ENCODE data around the gene SUFU.
A peak's percentile ranks its signal among the peaks of the same experiment; 100 is the strongest.

The SUFU gene

DNA sequence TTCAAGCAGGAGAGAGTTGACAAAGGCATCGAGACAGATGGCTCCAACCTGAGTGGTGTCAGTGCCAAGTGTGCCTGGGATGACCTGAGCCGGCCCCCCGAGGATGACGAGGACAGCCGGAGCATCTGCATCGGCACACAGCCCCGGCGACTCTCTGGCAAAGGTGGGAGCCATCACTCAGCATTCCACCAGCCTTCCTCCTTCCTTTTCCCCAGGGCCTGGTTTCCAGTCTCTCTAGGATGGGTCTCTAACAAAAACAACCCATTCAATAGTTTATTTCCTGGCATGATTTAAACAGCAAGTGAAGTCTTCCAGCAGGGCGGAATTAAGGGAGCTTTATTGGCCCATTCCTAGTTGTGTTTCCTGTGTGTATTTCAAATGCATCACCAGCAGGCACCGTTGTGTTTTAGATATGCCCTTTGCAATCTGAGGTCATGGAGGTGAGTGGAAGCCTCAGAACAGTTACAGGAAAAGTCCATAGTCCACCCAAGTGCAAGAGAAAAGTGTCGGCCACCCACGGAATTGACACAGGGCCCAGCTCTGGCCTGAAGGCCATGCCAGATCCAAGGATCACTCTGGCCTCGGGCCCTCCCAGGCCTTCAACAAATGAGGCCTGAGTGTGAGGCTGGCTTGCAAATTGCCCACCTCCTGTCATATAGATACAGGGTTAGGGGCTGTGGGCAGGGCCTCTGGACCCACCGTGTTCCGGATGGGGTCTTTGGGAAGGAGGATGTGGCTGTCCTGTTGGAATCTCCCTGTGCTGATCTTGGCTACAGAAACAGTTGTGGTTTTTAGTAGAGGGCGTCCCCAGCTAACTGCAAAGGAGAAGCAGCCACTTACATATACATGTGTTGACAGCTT lies 93.6 kb downstream of the SUFU start:
- DNase-seq (ENCODE audit: low read depth) = no peak

DNA sequence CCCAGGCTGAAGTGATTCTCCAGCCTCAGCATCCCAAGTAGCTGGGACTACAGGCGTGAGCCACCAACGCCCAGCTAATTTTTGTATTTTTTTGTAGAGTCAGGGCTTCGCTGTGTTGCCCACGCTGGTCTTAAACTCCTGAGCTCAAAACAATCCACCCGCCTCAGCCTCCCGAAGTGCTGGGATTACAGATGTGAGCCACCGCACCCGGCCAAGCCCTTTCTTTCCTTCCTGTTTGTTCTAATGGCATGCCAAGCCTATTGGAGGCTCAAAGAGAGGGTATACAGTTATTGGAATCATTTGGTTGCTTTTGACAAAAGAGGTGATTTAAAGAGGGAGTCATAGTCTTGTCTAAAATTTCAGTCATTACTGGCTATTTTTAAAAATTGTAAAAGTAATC lies 94.5 kb downstream of the SUFU start:
- no peak for DNase-seq (ENCODE audit: low read depth)

DNA sequence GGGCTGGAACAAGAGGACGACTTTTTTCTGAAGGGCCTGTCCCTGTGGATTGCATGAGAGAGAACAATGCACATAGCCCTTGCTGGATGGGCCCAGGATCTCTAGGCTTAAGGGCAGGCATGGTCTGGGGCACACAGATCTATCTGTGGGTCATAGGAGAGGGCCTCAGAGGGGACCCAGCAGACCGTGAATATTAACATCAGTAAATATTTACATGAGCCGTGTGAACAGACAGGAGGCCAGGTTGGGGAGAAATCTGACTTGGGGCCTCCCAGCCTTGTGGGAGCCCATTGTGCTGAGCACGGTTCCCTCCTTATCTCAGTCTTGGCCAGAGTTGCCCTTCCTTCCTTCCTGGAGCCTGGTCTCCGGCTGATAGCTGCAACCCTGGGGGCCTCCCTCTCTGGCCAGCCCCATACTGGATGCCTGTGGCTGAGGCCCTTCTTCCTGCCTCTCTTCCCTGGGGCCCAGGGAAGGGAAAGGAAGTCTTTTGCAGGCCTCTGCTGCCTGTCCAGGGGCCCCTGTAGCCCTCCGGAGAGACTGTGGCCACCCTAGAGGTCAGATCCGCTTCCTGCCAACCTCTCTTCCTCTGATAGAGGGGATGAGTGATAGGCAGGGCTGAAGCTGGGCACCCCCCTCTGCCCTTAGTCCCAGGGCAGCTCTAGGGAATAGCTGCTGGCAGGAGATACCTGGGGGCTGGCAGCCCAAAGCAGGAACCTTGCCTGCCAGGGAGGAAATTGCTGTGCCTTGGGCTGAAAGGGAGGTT lies 96.0 kb downstream of the SUFU start:
- DNase-seq (ENCODE audit: low read depth) = peak; percentile 34

DNA sequence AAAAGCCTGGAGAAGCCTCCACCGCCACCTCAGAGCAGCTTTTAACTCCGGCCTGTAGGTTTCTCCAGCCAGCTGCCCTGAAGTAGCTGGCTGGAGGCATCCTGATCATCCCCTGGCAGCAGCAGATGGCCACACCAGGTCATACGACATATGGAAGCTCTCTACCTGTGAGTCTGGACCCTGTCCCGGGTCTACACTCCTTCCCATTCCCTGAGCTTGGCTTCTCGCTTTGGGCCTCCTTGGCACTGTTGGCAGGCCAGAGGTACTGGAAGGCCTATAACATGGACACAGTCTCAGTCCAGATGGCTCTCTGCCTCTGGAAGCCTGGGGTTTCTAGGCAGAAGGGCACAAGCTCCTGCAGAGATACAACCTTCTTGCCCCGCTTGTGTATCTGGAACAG lies 97.0 kb downstream of the SUFU start:
- DNase-seq (ENCODE audit: low read depth) = no peak

DNA sequence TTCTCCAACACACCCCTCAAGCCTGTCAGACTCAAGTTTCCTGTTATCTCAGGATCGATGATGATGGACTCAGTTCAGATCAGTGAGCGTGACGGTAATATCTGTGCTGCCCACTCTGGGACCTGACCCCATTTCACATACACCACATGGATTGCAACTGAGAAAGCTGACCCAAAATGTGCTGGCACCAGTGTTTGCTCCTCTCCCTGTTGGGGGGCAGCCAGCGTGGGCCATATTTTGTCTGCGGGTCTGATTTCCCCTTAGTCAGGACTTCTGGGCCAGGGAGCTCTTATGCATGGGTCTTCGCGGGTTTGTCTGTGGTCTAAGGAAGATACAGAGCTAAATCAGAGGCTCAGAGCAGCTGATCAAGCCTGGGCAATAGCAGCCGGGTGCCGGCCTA lies 97.9 kb downstream of the SUFU start:
- DNase-seq (ENCODE audit: low read depth) = no peak

DNA sequence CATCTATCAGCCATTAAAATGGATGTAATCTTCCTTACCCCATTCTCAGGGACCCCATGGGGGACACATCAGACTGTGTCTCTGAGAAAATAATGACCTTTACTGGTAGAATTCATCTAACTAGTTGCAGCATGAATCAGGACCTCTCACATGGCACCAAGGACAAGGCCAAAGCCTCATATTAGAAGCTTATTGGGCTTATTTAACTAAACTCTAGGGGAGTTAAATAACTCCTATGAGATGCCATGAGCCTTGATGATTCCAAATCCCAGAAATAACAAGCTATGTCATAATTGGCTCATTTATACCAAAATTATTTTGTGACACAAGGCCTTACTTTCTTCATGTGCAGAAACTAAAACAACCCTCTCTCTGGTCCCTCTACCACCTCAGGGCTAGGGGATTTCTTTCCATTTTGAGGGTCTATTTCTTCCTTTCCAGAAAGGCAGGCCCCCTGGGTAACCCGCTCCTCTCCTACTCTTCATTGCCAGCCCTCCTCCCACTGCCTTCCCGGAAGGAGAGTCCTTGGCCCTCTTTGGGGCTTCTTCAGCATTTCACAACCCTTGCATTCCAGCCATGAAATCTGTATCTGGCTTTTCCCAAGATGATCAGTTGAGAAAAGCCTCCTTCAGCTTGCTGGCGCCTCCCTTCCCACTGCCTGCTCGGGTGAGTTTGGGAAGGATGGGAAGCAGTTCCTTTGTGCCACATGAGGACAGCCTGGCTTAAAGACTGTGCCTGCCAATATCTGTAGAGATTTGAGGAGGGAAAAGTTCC lies 98.7 kb downstream of the SUFU start:
- no peak for DNase-seq (ENCODE audit: low read depth)

DNA sequence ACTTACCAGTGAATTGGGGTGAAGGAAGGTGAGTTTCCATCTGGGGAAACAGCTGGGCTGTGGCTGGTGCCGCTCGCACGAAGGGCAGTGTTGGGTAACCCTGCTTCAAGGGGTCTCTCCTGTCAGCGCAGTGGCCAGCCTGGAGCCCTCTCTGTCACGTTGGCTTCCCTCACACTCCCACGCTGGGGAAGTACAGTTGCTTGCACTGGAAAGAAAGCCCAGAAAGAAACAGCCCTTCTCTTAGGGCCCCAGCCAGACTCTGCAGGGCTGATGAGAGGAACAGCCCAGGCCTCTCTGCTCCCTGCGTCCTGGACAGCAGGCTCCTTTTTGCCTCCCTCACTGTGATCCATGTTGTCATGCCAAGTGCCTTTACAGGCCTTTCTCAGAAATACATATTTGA lies 100.2 kb downstream of the SUFU start:
- DNase-seq (ENCODE audit: low read depth) = no peak

DNA sequence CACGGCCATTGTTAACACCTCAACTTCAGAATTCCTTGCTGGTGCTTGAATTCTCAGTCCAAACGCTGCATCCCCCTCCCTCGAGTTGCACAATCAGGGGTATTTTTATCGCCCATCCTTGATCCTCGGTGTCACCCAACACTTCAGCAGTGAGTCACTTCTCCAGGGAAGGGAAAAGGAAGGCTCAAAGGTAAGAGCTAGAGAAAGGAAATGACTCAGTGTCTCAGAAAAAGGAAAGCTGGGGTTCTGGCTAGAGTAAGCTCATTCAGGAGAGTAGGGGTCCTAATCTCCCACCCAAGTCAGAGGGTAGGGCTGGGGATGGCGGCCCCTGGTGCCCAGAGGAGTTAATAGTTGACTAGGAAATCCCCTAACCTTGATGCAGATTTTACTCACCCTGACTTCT lies 100.7 kb downstream of the SUFU start:
- peak; percentile 93 for DNase-seq (ENCODE audit: low read depth)

DNA sequence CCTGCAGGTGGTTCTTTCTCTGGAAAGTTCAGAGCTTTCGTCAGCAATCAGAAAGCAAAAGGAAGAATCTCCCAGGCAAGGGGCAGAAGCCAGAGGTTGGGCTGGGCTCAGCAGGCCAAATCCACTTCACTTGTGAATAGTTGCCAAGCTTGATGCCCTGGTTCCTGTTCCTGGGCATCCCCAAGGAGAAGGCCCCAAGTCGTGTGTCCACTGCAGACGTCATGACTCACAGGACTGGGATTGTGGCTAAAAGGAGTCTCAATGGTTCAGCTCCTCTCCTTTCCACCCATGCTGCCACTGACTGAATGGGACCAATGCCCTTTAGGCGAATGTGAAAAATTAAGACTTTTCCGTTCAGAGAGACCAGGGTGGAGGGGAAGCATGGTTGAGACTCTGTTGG lies 101.9 kb downstream of the SUFU start:
- peak; percentile 82 for DNase-seq (ENCODE audit: low read depth)

DNA sequence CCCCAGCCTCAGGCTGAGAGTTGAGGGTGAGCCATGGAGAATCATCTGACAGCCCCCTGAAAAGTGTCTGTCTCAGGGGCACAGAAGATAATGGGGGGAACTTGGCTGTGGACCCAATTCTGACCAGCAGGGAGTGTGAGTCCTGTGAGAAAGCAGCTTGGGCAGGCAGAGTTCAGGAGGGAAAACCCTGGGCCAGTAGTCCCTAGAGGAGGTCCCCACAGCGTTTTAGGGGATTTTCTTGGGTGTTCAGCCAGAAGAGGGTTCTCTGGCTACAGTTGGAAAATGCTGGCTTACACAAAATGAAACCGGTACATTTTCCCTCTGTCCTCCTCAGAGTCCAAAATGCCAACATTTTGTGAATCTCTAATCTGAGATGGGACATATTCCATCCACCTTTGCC lies 104.7 kb downstream of the SUFU start:
- DNase-seq (ENCODE audit: low read depth) = no peak

DNA sequence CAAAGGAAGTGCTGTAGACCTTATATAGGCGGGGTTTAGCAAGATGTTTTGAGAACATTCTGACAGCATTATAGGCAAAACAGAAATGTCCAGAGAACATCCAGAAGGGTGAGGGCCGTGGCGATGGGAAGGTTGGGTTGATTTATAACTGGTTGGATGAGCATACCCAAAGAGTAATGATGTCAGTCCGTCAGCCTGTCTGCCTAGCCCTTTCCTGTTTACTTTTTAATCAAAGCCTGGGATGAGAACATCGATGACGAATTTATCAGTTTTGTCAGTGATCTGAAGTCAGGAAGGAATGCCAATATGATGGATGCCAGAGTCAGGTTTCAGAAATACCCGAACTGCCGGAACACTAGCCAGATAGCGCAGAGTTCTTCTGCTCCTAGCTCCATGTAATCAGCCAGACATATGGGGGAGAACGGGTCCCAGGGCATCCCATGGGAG lies 106.7 kb downstream of the SUFU start:
- peak; percentile 51 for DNase-seq (ENCODE audit: low read depth)

DNA sequence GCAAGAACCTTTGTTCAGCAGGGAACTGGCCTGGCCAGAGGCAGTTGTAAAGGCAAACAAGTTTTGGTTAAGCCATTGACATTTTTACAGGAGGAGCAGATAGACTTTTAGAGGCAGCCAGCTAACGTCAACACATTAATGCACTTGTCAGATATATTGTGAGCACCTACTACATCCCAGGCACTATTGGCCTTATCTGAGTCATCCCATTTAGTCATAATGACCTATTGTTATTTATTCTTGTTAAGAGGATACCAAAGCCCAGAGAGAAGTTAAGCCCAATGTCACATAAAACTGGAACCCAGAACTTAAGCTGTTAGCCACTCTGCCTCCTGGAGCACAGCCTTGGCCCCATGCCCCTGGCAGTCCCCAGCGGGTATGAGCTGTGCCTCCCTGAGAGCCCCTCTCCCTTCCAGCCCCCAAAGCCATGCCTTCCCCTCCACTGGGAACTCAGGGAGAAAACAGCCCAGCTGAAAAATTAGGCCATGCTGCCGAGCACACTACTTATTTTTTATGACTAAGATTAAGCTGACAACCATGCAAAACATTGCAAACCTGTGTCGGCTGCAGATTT lies 107.8 kb downstream of the SUFU start:
- DNase-seq (ENCODE audit: low read depth) = peak; percentile 83

DNA sequence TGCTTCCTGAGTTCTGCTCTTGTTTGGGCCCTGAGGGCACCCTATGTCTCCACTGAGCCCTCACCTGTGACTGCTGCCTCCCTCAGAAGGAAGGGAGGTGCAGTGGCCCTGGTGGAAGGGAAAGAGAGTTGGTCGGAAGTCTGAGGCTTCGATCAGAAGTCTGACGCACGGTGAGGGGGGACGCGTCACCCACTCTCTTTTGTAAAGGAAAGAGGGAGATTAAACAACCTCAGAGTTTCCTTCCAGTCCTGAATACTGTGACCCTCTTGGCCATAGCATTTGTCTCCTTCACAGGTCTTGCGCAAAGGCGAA lies 109.1 kb downstream of the SUFU start:
- DNase-seq (ENCODE audit: low read depth) = no peak

DNA sequence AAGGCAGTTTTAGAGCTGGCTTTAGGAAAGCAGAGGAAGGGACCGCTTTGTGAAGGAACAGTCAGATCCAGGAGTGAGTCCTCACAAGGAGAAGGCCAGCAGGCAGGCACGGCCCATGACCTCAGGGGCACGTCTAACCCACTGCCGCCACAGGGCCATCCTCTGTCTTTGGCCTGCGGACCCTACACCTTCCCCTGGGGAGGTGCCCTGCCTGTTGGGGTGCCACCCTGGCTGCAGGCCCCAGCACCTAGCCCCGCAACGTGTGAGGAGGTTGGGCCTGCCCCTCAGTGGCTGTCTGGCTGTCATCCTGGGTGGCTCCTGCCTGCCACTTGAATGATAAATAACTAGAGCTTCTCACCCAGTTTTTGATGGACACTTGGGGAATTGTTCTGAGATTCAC lies 109.5 kb downstream of the SUFU start:
- DNase-seq (ENCODE audit: low read depth) = no peak

DNA sequence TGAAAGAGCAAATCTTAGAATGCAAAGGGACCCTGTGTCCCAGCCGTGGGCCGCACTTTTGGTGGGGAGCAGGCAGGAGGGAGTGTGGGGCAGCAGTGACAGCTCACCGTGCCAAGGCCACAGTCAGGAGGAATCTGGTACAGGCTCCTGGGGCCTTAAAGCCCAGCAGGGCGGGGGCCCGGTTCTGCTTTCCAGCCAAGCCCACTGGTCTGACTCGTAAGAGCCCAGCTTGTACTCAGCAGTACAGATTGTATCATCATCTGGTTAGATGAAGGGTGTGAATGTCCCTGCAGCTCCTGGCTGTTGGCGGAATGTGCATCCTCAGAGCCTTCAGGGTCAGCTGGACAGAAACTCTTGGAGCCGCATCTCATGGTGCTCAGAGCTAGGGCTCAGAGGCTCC lies 110.0 kb downstream of the SUFU start:
- no peak for DNase-seq (ENCODE audit: low read depth)

DNA sequence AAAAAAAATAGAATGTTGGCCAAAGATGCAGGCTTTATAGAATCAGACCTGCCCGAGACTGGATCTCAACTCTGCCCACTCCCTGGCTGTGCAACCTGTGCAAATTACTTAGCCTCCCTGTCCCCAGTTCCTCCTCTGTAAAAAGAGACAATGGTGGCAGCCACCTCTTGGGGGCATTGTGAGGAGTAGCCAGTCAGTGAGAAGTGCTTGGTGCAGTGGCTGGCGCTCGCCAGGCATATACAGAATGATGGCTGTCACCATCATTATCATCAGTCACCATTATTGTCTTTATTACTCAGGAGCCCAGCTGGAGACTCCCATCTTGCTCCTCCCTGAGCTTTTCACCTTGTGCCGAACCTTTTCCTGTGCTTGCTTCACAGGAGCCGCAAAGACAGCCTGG lies 111.1 kb downstream of the SUFU start:
- no peak for DNase-seq (ENCODE audit: low read depth)

DNA sequence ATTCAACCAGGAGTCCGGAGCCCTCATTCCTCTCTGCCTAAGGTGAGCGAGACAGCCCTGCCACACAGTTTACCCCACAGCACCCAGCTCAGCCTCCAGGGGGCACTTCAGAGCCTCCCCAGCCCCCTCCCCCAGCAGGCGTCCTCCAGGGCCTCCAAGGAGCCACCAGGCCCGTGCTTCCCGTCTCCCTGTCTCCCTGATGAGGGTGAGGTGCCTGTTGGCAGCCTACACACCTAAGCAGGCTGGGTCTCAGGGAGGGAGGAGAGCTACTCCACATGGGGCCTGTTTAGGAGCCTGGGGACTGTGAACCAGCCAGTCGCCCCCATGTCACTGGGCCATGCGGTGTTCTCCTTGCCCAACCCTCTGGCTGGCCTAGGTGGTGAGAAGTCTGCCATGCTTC lies 111.6 kb downstream of the SUFU start:
- DNase-seq (ENCODE audit: low read depth) = peak; percentile 44

DNA sequence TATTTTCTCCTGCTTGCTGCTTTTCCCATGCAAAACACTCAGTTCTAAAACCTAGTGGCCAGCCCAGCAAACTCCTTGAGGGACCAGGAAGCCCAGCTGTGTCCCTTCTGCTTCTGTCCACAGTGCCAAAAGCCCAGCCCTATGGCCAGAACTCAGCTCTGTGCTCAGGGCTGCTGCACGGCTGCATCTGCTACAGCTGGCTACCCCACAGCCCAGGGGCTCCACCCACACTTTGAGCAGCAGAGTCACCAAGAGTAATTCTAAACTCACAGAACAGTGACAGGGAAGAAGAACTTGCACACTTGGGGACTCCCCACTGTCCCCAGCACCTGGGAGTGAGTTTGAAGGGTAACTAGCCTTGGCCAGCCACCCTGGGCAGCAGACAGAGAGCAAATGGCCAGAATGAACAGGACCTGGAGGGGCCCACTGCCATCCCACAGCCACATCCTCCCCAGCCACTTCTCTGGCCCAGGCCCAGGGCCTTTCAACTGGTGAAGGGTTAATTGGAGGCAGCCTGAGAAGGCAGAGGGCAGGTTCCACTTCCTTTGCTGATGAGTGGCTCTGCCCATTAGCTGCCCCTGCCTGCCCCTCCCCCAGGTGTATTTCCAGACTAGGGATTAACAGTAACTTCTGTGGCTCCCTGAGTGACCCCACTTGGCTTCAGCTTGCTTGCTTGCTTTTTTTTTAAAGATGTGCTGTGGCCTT lies 112.4 kb downstream of the SUFU start:
- no peak for DNase-seq (ENCODE audit: low read depth)

DNA sequence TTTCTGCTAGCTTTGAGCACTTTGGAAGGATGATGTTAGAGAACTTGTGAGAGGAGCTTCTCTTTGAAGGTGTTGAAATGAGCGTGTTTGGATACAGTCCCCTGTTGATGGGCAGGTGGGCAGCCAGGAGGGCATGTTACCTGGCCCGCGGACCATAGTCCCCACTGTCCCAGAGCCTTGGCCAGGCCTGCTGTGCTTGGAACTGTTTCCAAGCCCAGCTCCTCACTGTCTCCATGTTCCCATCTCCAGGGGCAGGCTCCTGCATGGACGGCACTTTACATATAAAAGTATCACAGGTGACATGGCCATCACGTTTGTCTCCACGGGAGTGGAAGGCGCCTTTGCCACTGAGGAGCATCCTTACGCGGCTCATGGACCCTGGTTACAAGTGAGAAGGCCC lies 113.3 kb downstream of the SUFU start:
- no peak for DNase-seq (ENCODE audit: low read depth)

DNA sequence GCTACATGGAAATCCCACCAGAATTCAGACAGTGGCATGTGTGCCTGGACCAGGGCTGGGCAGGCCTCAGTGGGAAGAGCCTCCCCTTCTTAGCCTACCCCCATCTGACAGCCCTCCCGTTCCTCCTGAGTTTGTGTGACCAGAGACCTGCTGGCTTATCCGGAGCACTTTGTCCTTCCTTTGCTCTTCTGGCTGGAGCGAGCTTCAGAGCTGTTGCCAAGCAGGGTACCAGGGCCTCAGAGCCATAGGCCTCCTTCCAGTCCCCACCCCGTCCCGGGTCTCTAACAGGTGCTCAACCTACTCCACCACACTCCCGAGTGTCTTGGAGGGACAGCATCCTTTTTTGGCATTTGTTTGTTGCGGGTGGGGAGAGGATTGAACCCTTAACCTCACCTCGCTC lies 114.0 kb downstream of the SUFU start:
- DNase-seq (ENCODE audit: low read depth) = no peak

DNA sequence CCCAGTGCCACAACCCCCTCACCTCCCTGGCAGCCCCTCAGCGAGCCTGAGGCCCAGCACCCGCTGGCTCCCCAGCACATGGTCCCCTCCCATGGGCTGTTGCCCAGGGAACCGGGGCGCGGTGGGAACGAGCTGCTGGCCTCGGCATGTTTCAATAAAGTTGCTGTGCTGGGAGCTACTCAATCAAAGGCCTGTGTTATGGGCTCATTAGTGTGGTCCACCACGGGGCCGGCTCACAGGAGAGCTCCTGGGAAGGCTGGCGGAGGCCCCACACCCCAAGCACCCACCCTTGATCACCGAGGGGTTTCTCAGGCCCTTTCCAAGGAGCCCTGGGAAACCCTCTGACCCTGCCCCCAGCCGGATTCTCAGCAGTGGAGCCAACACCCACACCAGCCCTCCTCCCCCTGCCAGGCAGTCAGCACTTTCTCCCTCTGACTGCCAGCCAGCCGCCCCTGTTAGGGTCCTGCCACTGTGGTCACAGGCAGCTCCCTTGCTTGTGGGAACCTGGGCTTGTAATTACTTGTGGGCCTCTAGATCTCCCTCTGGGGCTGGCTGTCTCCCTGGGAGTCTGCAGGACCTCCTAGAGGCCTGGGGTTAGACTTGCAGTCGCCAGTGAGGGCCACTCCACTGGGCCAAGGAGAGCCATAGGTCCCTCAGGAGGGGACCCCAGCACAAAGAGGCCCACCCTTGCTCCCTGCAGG lies 115.7 kb downstream of the SUFU start:
- DNase-seq (ENCODE audit: low read depth) = no peak
